ENCODE data around the gene ANKRD44. TPM values are rescaled to one million over a fixed set of nuclear protein-coding genes. Genes with fewer than 3 reads are reported as not detected.

The ANKRD44 gene
- total RNA-seq, 4 donors from 2014 or later, result 24.4 to 51.8 (median 35.7) TPM

GRCh38 chr2:197078535-197078934 lies 232.0 kb downstream of the ANKRD44 start:
- H3K27ac ChIP-seq, result no peak overlapping the region
- 92 to 94% methylated on average over 4 of the region's 4 CpGs for WGBS, 2 donors (ENCODE audit: low coverage in 1 of 2)

DNA sequence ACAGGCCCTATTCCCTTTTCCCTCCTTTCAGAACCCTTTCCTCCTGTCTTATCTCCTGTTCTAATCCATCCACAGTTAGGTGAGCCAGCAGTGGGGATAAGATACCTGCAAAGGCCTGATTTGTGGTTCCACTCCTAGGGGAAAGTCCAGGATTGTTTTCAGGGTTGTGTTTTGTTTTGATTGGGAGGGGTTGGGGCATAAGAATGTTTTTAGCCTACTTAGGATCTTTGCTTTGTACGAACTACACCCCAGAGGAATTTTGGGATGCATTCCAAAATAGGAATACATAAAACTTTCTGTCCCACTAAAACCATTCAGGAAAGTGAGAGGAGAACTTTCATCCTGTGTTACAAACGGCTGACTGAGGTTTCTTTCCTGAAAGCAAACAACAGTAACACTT lies 233.2 kb downstream of the ANKRD44 start:
- H3K27ac ChIP-seq, result no peak overlapping the region
- 40 to 58% methylated on average over 2 of the region's 2 CpGs for WGBS, 2 donors (ENCODE audit: low coverage in 1 of 2)

More at GRCh38 chr2:197078535-197078934, 232.0 kb downstream of the ANKRD44 start:
- Histone ChIP-seq H3K27me3 (no peaks in the 10 kb centered on the region), H3K4me1 (peaks cover 0 to 34% (median 7%) of the 10 kb centered on the region in 3 donors), H3K36me3 (peaks cover 0 to 54% of the 10 kb centered on the region in 2 donors), H3K4me3 (no peak overlapping the region), H3K9me3 (no peaks in the 10 kb centered on the region)
- TF ChIP-seq POLR2AphosphoS5 (IDR thresholded peaks at IDR 0.05), result no peak
- TF ChIP-seq, protein P1, sequence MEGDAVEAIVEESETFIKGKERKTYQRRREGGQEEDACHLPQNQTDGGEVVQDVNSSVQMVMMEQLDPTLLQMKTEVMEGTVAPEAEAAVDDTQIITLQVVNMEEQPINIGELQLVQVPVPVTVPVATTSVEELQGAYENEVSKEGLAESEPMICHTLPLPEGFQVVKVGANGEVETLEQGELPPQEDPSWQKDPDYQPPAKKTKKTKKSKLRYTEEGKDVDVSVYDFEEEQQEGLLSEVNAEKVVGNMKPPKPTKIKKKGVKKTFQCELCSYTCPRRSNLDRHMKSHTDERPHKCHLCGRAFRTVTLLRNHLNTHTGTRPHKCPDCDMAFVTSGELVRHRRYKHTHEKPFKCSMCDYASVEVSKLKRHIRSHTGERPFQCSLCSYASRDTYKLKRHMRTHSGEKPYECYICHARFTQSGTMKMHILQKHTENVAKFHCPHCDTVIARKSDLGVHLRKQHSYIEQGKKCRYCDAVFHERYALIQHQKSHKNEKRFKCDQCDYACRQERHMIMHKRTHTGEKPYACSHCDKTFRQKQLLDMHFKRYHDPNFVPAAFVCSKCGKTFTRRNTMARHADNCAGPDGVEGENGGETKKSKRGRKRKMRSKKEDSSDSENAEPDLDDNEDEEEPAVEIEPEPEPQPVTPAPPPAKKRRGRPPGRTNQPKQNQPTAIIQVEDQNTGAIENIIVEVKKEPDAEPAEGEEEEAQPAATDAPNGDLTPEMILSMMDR (IDR thresholded peaks at IDR 0.05), result no peak
- no peak for TF ChIP-seq EP300 (IDR thresholded peaks at IDR 0.05)
- TF ChIP-seq POLR2A (IDR thresholded peaks at IDR 0.05), result no peak
- ATAC-seq, result no peak

GRCh38 chr2:197076652-197077051 lies 233.9 kb downstream of the ANKRD44 start:
- WGBS, 2 donors (ENCODE audit: low coverage in 1 of 2), result 0 to 7% methylated on average over 1 of the region's 1 CpG
- Histone ChIP-seq H3K27me3 (no peaks in the 10 kb centered on the region), H3K4me1 (peaks cover 0 to 41% (median 7%) of the 10 kb centered on the region in 3 donors), H3K4me3 (no peak overlapping the region), H3K9me3 (no peaks in the 10 kb centered on the region), H3K36me3 (peaks cover 0 to 42% of the 10 kb centered on the region in 2 donors), H3K27ac (no peak overlapping the region)
- ATAC-seq, result no peak
- TF ChIP-seq POLR2A (IDR thresholded peaks at IDR 0.05), result no peak
- TF ChIP-seq, protein P1 (IDR thresholded peaks at IDR 0.05), result no peak
- no peak for TF ChIP-seq POLR2AphosphoS5 (IDR thresholded peaks at IDR 0.05)
- no peak for TF ChIP-seq EP300 (IDR thresholded peaks at IDR 0.05)

More for the DNA sequence above, 233.2 kb downstream of the ANKRD44 start:
- H3K27me3 ChIP-seq, result no peaks in the 10 kb centered on the region
- H3K36me3 ChIP-seq, result peaks cover 0 to 42% of the 10 kb centered on the region in 2 donors
- peaks cover 0 to 41% (median 7%) of the 10 kb centered on the region in 3 donors for H3K4me1 ChIP-seq
- TF ChIP-seq, protein P1 (IDR thresholded peaks at IDR 0.05), result no peak
- no peak for TF ChIP-seq POLR2A (IDR thresholded peaks at IDR 0.05)
- no peak for TF ChIP-seq EP300 (IDR thresholded peaks at IDR 0.05)
- TF ChIP-seq POLR2AphosphoS5 (IDR thresholded peaks at IDR 0.05), result no peak
- ATAC-seq, result no peak
- H3K9me3 ChIP-seq, result no peaks in the 10 kb centered on the region
- H3K4me3 ChIP-seq, result no peak overlapping the region

DNA sequence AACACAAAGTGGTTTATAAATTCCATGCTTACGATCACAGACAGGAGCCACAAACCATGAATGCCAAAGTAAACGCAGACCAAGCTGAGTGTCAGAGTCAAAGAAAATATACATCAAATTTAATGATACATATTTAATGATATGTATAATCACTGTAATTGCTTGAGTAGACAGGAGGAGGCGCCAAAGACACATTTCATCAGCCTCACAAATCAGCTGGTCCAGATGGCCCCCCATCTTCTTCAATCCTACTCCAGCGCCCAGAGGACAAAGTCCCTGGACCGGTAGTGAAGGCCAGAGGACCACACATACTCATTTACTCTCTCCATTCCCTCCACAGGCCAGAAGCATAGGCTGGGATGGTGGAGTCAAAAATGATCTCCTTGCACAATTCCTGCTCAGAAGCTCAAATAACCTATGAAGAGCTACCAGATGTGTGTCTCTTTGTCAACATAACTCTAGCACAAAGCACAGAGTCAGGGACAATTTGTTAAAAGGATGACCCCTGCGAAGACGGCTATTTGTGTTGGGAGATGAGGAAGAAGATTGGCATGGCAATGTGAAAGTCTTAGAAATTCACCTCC lies 234.7 kb downstream of the ANKRD44 start:
- H3K27ac ChIP-seq, result no peak overlapping the region
- WGBS, 2 donors (ENCODE audit: low coverage in 1 of 2), result 81 to 83% methylated on average over 7 of the region's 7 CpGs

More for the DNA sequence above, 234.7 kb downstream of the ANKRD44 start:
- H3K36me3 ChIP-seq, result peaks cover 0 to 36% of the 10 kb centered on the region in 2 donors
- ATAC-seq, result no peak
- H3K9me3 ChIP-seq, result no peaks in the 10 kb centered on the region
- no peaks in the 10 kb centered on the region for H3K27me3 ChIP-seq
- no peak overlapping the region for H3K4me3 ChIP-seq
- peaks cover 0 to 38% (median 7%) of the 10 kb centered on the region in 3 donors for H3K4me1 ChIP-seq
- TF ChIP-seq POLR2AphosphoS5 (IDR thresholded peaks at IDR 0.05), result no peak
- TF ChIP-seq EP300 (IDR thresholded peaks at IDR 0.05), result no peak
- no peak for TF ChIP-seq POLR2A (IDR thresholded peaks at IDR 0.05)
- TF ChIP-seq, protein P1 (IDR thresholded peaks at IDR 0.05), result no peak

Data from gastroesophageal sphincter (tissue), 4 donors.